ENCODE results near the gene RAG1. TPM values are rescaled to one million over a fixed set of nuclear protein-coding genes. Genes with fewer than 3 reads are reported as not detected.

RAG1 gene
- total RNA-seq, 2 experiments from 2014 or later = not detected

DNA sequence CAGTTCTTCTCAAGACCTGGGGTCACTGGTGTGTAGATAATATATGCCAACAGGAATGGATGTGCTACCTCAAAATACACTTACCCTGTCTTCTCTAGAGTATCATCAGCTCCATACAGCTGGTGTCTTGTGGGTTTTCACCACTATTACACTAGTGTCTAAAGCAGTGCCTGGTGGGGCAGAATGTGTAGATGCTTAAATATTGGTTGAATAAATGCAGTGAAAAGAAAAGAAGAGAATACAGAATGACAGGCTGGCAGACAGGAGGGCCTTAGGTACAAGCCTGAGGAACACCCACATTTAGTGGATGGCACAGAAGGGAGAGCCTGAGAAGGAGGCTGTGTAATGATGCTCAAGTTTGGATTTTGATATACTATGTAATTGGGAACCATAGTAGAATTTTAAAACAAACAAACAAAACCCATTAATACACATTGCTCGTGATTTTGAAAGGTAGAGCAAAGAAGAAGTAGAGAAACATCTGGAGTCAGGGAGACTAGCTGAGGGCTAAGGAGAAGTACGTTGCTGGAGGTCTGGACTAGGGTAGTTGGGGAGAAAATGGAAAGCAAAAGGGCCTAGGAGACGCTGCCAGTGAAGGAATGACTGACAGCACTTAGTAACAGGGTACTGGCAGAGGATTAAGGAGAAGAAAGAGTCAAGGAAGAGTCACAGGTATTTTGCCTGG is 50.7 kb downstream of the RAG1 start:
- H3K4me2 ChIP-seq (ENCODE audit: low read length) = no peak overlapping the region; the same call in 1 of the 2 replicates
- intact Hi-C loops (cut with micrococcal nuclease; ENCODE audit: unreplicated experiment) = no loop called here
- no peaks in the 10 kb centered on the region for H3K4me1 ChIP-seq (ENCODE audit: insufficient read depth, low read length, poor library complexity, severe bottlenecking)
- H3K27ac ChIP-seq (ENCODE audit: low read depth, low read length, poor library complexity, severe bottlenecking) = no peak overlapping the region
- no peaks in the 10 kb centered on the region for H3K9me3 ChIP-seq (ENCODE audit: low read length)
- no peaks in the 10 kb centered on the region for H3K9me2 ChIP-seq (ENCODE audit: insufficient read depth, low read length)
- ChIA-PET POLR2A (interaction anchor here (1.4 kb wide), 1 partner anchor 9 kb away, joined by 6 read pairs; no protein-coding TSS in a partner anchor), CTCF (ENCODE audit: unreplicated experiment) (interaction anchor here (0.6 kb wide), 1 partner anchor 353 kb away, joined by 3 read pairs; no protein-coding TSS in a partner anchor)
- no peak for TF ChIP-seq EZH2phosphoT487 (IDR thresholded peaks at IDR 0.05; ENCODE audit: borderline replicate concordance, low read depth, low read length)
- TF ChIP-seq, protein P1, sequence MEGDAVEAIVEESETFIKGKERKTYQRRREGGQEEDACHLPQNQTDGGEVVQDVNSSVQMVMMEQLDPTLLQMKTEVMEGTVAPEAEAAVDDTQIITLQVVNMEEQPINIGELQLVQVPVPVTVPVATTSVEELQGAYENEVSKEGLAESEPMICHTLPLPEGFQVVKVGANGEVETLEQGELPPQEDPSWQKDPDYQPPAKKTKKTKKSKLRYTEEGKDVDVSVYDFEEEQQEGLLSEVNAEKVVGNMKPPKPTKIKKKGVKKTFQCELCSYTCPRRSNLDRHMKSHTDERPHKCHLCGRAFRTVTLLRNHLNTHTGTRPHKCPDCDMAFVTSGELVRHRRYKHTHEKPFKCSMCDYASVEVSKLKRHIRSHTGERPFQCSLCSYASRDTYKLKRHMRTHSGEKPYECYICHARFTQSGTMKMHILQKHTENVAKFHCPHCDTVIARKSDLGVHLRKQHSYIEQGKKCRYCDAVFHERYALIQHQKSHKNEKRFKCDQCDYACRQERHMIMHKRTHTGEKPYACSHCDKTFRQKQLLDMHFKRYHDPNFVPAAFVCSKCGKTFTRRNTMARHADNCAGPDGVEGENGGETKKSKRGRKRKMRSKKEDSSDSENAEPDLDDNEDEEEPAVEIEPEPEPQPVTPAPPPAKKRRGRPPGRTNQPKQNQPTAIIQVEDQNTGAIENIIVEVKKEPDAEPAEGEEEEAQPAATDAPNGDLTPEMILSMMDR (conservative IDR thresholded peaks at IDR 0.05; ENCODE audit: low read length) = no peak
- H3K36me3 ChIP-seq (ENCODE audit: insufficient read depth, low read length) = no peaks in the 10 kb centered on the region
- DNase-seq (ENCODE audit: low spot score) = no peak
- H3K79me2 ChIP-seq (ENCODE audit: insufficient read depth, low read depth, low read length) = no peaks in the 10 kb centered on the region
- no TSS peak for BruUV-seq (replicated peaks)
- no peak overlapping the region for H3K4me3 ChIP-seq (ENCODE audit: low read depth, low read length, poor library complexity, severe bottlenecking)
- H2AFZ ChIP-seq (ENCODE audit: low read length) = no peak overlapping the region
- no peaks in the 10 kb centered on the region for H4K20me1 ChIP-seq (ENCODE audit: insufficient read depth, low read length)

DNA sequence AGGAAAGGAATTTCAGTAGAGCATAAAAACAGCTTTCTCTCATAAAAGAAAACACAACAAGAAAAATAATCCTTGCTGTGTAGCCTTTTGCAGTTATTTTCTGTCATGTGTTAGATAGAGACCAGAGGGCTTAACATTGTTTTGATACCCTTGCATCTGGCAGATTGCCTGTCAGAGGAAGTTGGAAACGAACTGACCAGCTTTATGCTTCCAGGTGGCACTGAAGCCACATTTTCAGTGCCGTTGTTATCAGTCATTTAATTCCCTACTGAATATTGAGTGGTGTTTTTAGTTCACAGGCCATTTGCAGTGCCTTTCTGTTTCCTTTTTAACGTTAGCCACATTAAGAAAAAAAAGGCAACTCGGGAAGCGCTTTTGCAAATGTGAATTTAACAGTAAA is 51.7 kb downstream of the RAG1 start:
- no peak for DNase-seq (ENCODE audit: low spot score)
- Histone ChIP-seq H3K4me3 (ENCODE audit: low read depth, low read length, poor library complexity, severe bottlenecking) (no peak overlapping the region), H3K9me2 (ENCODE audit: insufficient read depth, low read length) (no peaks in the 10 kb centered on the region), H3K27ac (ENCODE audit: low read depth, low read length, poor library complexity, severe bottlenecking) (no peak overlapping the region), H3K4me1 (ENCODE audit: insufficient read depth, low read length, poor library complexity, severe bottlenecking) (no peaks in the 10 kb centered on the region), H3K4me2 (ENCODE audit: low read length) (no peak overlapping the region), H3K79me2 (ENCODE audit: insufficient read depth, low read depth, low read length) (no peaks in the 10 kb centered on the region), H3K36me3 (ENCODE audit: insufficient read depth, low read length) (no peaks in the 10 kb centered on the region), H2AFZ (ENCODE audit: low read length) (no peak overlapping the region), H4K20me1 (ENCODE audit: insufficient read depth, low read length) (no peaks in the 10 kb centered on the region), H3K9me3 (ENCODE audit: low read length) (no peaks in the 10 kb centered on the region)
- BruUV-seq (replicated peaks) = no TSS peak
- intact Hi-C loops (cut with micrococcal nuclease; ENCODE audit: unreplicated experiment) = no loop called here
- CTCF ChIA-PET (ENCODE audit: unreplicated experiment) = no interaction called here
- POLR2A ChIA-PET = interaction anchor here (1.2 to 1.4 kb wide), 2 partner anchors 8 to 11 kb away, joined by 3 to 6 read pairs; no protein-coding TSS in a partner anchor
- TF ChIP-seq, protein P1 (conservative IDR thresholded peaks at IDR 0.05; ENCODE audit: low read length) = no peak
- no peak for TF ChIP-seq EZH2phosphoT487 (IDR thresholded peaks at IDR 0.05; ENCODE audit: borderline replicate concordance, low read depth, low read length)

DNA sequence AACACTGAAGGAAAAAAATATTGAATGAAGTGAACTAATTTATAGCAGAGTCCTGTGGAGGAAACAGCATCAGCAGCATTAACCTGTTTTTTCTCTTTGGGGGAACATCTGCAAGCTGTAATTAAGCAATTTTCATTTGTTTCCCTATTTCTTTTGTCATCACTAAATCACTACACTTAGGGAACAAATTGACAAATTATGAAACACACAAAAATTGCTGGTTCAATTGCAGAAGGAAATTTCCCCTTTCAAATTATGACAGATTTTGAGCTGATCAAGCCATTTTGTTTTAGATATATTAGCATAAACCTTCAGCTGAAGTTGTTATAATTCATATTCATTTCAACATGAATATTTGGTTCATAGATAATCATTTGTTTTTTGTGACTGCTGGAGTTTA is 52.4 kb downstream of the RAG1 start:
- no peak overlapping the region for H3K4me2 ChIP-seq (ENCODE audit: low read length)
- no peak overlapping the region for H3K4me3 ChIP-seq (ENCODE audit: low read depth, low read length, poor library complexity, severe bottlenecking)
- no TSS peak for BruUV-seq (replicated peaks)
- H4K20me1 ChIP-seq (ENCODE audit: insufficient read depth, low read length) = no peaks in the 10 kb centered on the region
- H3K36me3 ChIP-seq (ENCODE audit: insufficient read depth, low read length) = no peaks in the 10 kb centered on the region
- H3K9me3 ChIP-seq (ENCODE audit: low read length) = no peaks in the 10 kb centered on the region
- H2AFZ ChIP-seq (ENCODE audit: low read length) = no peak overlapping the region
- H3K9me2 ChIP-seq (ENCODE audit: insufficient read depth, low read length) = no peaks in the 10 kb centered on the region
- intact Hi-C loops (cut with micrococcal nuclease; ENCODE audit: unreplicated experiment) = loop anchor here (10.0 kb wide), 1 partner anchor 55 kb away; no protein-coding TSS in a partner anchor
- no peaks in the 10 kb centered on the region for H3K4me1 ChIP-seq (ENCODE audit: insufficient read depth, low read length, poor library complexity, severe bottlenecking)
- ChIA-PET POLR2A (interaction anchor here (1.2 kb wide), 1 partner anchor 12 kb away, joined by 3 read pairs; no protein-coding TSS in a partner anchor), CTCF (ENCODE audit: unreplicated experiment) (no interaction called here)
- no peaks in the 10 kb centered on the region for H3K79me2 ChIP-seq (ENCODE audit: insufficient read depth, low read depth, low read length)
- no peak overlapping the region for H3K27ac ChIP-seq (ENCODE audit: low read depth, low read length, poor library complexity, severe bottlenecking)
- DNase-seq (ENCODE audit: low spot score) = no peak
- no peak for TF ChIP-seq EZH2phosphoT487 (IDR thresholded peaks at IDR 0.05; ENCODE audit: borderline replicate concordance, low read depth, low read length)
- TF ChIP-seq, protein P1 (conservative IDR thresholded peaks at IDR 0.05; ENCODE audit: low read length) = no peak

Measured in OCI-LY7 (cell line).